ENCODE data around the gene SART3. TPM values are rescaled to one million over a fixed set of nuclear protein-coding genes. Genes with fewer than 3 reads are reported as not detected.

The SART3 gene
- total RNA-seq, 1 donor from 2014 or later: 82.5 TPM

DNA sequence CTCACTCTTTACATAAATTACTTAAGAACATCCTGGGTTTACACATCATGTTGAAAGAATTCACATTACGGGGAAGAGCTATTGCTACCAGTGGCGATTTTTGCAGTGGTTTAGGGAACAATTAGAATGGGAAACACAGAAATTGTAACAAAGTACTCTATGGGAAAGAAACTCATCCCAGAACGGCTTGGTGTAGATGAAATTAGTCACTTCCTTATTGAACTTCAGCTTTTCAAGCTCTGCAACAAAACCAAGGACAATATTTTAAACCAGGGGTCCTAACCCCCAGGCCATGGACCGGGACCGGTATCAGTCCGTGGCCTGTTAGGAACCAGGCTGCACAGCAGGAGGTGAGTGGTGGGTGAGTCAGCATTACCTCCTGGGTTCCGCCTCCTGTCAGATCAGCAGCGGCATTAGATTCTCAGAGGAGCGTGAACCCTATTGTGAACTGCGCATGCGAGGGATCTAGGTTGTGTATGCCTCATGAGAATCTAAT lies 78.2 kb downstream of the SART3 start:
- Mint-ChIP-seq H3K36me3 (peaks cover 2% of the 10 kb centered on the region), H3K9me3 (peaks cover 8% of the 10 kb centered on the region), H3K27me3 (ENCODE audit: low read depth) (peaks cover 37% of the 10 kb centered on the region), H3K4me3 (no peak overlapping the region), H3K4me1 (no peaks in the 10 kb centered on the region), H3K27ac (no peak overlapping the region)
- no peak for DNase-seq (ENCODE audit: low spot score in 2 of 2, unreplicated experiment in 2 of 2)
- TF ChIP-seq, protein P1, sequence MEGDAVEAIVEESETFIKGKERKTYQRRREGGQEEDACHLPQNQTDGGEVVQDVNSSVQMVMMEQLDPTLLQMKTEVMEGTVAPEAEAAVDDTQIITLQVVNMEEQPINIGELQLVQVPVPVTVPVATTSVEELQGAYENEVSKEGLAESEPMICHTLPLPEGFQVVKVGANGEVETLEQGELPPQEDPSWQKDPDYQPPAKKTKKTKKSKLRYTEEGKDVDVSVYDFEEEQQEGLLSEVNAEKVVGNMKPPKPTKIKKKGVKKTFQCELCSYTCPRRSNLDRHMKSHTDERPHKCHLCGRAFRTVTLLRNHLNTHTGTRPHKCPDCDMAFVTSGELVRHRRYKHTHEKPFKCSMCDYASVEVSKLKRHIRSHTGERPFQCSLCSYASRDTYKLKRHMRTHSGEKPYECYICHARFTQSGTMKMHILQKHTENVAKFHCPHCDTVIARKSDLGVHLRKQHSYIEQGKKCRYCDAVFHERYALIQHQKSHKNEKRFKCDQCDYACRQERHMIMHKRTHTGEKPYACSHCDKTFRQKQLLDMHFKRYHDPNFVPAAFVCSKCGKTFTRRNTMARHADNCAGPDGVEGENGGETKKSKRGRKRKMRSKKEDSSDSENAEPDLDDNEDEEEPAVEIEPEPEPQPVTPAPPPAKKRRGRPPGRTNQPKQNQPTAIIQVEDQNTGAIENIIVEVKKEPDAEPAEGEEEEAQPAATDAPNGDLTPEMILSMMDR (IDR thresholded peaks at IDR 0.05; ENCODE audit: unreplicated experiment): no peak

DNA sequence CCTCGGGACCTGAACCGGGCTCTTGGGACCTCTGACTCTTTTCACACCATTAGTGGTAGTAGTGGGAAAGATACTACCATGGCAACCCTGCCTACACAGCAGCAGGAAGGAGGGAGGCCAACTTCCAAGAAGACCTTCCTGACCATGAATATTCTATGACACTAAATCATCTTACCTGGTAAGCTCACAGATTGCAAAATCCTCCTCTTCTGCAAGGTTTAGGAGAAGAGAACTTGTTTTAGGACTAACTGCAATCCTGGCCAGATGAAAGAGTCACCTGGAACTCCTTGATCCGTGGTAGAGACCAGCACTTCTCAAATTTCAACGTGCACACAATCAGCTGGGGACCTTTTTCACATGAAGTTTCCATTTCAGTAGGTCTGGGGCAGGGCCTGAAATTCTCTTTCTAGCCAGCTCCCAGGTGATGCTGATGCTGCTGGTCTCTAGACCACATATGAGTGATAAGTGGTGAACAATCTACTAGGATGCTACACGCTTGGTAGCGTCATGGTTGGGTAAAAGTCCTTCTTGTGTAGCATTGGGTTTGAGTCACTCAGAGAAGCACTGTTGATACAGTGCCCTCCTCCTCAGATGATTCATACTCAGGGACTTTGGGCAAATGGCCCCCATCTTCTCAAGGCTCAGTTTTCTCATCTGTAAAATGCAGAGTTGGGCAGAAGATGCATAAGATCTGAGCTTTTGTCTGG lies 81.5 kb downstream of the SART3 start:
- TF ChIP-seq, protein P1 (IDR thresholded peaks at IDR 0.05; ENCODE audit: unreplicated experiment): no peak
- Mint-ChIP-seq H3K36me3 (no peaks in the 10 kb centered on the region), H3K4me1 (no peaks in the 10 kb centered on the region), H3K4me3 (no peak overlapping the region), H3K9me3 (no peaks in the 10 kb centered on the region), H3K27ac (no peak overlapping the region), H3K27me3 (ENCODE audit: low read depth) (peaks cover 35% of the 10 kb centered on the region)
- DNase-seq (ENCODE audit: low spot score in 2 of 2, unreplicated experiment in 2 of 2): no peak

DNA sequence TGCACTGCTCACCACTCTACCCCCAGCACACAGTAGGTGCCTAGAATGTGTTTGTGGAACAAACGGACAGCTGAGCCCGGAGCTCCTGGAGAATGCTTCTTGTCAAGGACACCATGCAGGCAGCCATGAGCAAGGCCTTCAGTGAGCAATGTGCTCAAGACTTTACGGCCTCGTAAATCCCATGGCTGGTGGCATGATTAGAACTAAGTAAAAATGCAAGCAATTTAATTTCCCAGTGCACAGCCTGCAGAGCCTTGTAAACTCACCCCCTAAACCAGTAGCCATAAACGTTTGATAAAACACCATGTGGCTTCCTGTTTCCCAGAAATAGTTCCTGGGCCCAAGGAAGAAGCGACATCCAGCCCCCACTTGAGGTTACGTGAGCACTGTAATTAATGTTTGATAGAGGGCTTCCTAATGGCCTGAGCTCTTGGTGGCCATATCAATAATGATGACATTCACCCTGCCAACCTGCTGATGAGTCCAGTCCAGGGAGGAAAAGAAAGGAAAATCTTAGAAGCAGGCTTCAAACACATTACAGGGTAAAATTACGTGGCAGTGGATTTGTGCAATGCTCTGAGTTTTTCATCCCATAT lies 82.3 kb downstream of the SART3 start:
- no peaks in the 10 kb centered on the region for H3K9me3 Mint-ChIP-seq
- H3K27me3 Mint-ChIP-seq (ENCODE audit: low read depth): peaks cover 32% of the 10 kb centered on the region
- H3K27ac Mint-ChIP-seq: no peak overlapping the region
- DNase-seq (ENCODE audit: low spot score in 2 of 2, unreplicated experiment in 2 of 2): no peak
- TF ChIP-seq, protein P1 (IDR thresholded peaks at IDR 0.05; ENCODE audit: unreplicated experiment): no peak
- no peaks in the 10 kb centered on the region for H3K4me1 Mint-ChIP-seq
- H3K4me3 Mint-ChIP-seq: no peak overlapping the region
- no peaks in the 10 kb centered on the region for H3K36me3 Mint-ChIP-seq

DNA sequence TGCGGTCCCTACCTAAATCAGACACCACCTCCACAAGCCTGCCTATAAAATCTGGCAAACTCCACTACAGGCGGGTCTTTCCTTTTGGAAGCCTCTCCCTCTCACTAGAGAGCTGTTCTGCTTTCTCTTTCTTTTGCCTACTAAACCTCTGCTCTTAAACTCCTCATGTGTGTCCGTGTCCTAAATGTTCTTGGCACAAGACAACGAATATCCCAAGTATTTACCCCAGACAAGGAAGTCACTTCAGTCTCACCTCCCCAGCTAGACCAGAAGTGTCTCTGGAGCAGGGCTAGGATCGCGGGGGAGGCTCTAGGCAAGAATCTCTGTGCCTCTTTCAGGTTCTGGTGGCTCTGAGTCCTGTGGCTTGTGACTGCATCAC lies 83.1 kb downstream of the SART3 start:
- Mint-ChIP-seq H3K4me3 (no peak overlapping the region), H3K4me1 (no peaks in the 10 kb centered on the region), H3K27me3 (ENCODE audit: low read depth) (peaks cover 31% of the 10 kb centered on the region), H3K9me3 (no peaks in the 10 kb centered on the region), H3K36me3 (no peaks in the 10 kb centered on the region), H3K27ac (no peak overlapping the region)
- DNase-seq (ENCODE audit: low spot score in 2 of 2, unreplicated experiment in 2 of 2): no peak
- TF ChIP-seq, protein P1 (IDR thresholded peaks at IDR 0.05; ENCODE audit: unreplicated experiment): no peak

DNA sequence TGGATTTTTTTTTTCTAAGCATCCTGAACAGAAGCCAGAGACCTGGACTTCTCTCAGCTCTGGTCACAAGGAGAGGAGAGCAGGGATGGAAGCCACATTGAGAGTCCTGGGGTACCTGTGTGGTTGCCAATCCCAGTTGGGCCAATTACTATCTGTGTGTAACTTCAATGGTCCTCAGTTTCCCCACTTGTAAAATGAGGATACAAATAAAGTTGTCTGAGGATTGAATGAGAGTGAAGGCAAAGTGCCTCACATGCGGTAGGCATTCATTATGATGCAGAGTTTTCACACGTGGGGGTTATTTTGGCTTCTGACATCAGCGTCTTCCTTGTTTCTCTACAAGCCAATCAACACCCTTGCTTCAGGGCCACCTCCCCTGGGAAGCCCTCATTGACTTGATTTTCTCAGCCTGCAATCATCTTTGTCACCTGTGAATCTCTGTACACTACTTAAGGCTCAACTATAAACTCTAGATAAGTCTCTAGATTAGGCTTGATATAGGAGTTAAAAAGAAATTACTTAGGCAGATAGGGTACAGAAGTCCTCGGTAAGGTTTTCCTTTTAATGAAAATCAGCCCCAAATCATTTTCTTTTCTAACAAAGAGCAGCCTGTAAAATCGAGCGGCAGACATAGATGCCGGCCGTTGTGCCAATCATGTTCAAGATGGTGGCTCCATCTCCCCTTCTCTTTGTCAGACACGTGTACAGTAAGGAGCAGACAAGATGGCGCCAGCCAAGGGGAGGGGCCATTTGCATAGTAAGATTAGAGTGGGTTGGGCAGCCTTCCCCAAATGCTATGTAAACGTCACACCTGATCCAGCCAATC lies 83.7 kb downstream of the SART3 start:
- Mint-ChIP-seq H3K36me3 (no peaks in the 10 kb centered on the region), H3K4me3 (no peak overlapping the region), H3K9me3 (no peaks in the 10 kb centered on the region), H3K4me1 (no peaks in the 10 kb centered on the region), H3K27ac (no peak overlapping the region), H3K27me3 (ENCODE audit: low read depth) (peaks cover 30% of the 10 kb centered on the region)
- TF ChIP-seq, protein P1 (IDR thresholded peaks at IDR 0.05; ENCODE audit: unreplicated experiment): no peak
- no peak for DNase-seq (ENCODE audit: low spot score in 2 of 2, unreplicated experiment in 2 of 2)
